ENCODE measurements around the gene DAPK2.
"Not testable (repeated sequence)": the region's sequence is repeated elsewhere in the genome, so short reads cannot be mapped to it uniquely, and the experiment has no call there.

DAPK2 gene

GRCh38 chr15:63904042-63904441 is 142.2 kb downstream of the DAPK2 start:
- peaks cover 25% of the 10 kb centered on the region for H3K4me1 Mint-ChIP-seq (ENCODE audit: low read depth)
- DNase-seq (ENCODE audit: low spot score) = no peak
- H3K36me3 Mint-ChIP-seq (ENCODE audit: low read depth) = peaks cover 2% of the 10 kb centered on the region
- H3K4me3 Mint-ChIP-seq = no peak overlapping the region
- no peaks in the 10 kb centered on the region for H3K27me3 Mint-ChIP-seq (ENCODE audit: low read depth)
- H3K27ac Mint-ChIP-seq = no peak overlapping the region
- no peaks in the 10 kb centered on the region for H3K9me3 Mint-ChIP-seq

GRCh38 chr15:63902671-63903035 is 143.6 kb downstream of the DAPK2 start:
- H3K9me3 Mint-ChIP-seq = no peaks in the 10 kb centered on the region
- peaks cover 30% of the 10 kb centered on the region for H3K4me1 Mint-ChIP-seq (ENCODE audit: low read depth)
- H3K4me3 Mint-ChIP-seq = no peak overlapping the region
- H3K27me3 Mint-ChIP-seq (ENCODE audit: low read depth) = no peaks in the 10 kb centered on the region
- no peak for DNase-seq (ENCODE audit: low spot score)
- H3K27ac Mint-ChIP-seq = no peak overlapping the region
- H3K36me3 Mint-ChIP-seq (ENCODE audit: low read depth) = peaks cover 2% of the 10 kb centered on the region

GRCh38 chr15:63901912-63902670 is 144.2 kb downstream of the DAPK2 start:
- H3K27me3 Mint-ChIP-seq (ENCODE audit: low read depth) = no peaks in the 10 kb centered on the region
- no peak overlapping the region for H3K4me3 Mint-ChIP-seq
- DNase-seq (ENCODE audit: low spot score) = no peak
- no peak overlapping the region for H3K27ac Mint-ChIP-seq
- peaks cover 35% of the 10 kb centered on the region for H3K4me1 Mint-ChIP-seq (ENCODE audit: low read depth)
- peaks cover under 1% of the 10 kb centered on the region for H3K36me3 Mint-ChIP-seq (ENCODE audit: low read depth)
- no peaks in the 10 kb centered on the region for H3K9me3 Mint-ChIP-seq

GRCh38 chr15:63900306-63900705 is 146.0 kb downstream of the DAPK2 start:
- H3K36me3 Mint-ChIP-seq (ENCODE audit: low read depth) = no peaks in the 10 kb centered on the region
- no peaks in the 10 kb centered on the region for H3K27me3 Mint-ChIP-seq (ENCODE audit: low read depth)
- DNase-seq (ENCODE audit: low spot score) = no peak
- no peak overlapping the region for H3K4me3 Mint-ChIP-seq
- H3K9me3 Mint-ChIP-seq = no peaks in the 10 kb centered on the region
- H3K27ac Mint-ChIP-seq = no peak overlapping the region
- H3K4me1 Mint-ChIP-seq (ENCODE audit: low read depth) = peaks cover 36% of the 10 kb centered on the region

- H3K4me1 Mint-ChIP-seq (ENCODE audit: low read depth) = peaks cover 39% of the 10 kb centered on the region
- not testable (repeated sequence) for H3K27me3 Mint-ChIP-seq (ENCODE audit: low read depth); H3K4me3 Mint-ChIP-seq; DNase-seq (ENCODE audit: low spot score); H3K36me3 Mint-ChIP-seq (ENCODE audit: low read depth); H3K9me3 Mint-ChIP-seq
- peak overlapping the region; percentile 4 for H3K27ac Mint-ChIP-seq
Measured at GRCh38 chr15:63899606-63900005, 146.7 kb downstream of the DAPK2 start.

GRCh38 chr15:63899193-63899592 is 147.1 kb downstream of the DAPK2 start:
- DNase-seq (ENCODE audit: low spot score) = no peak
- Mint-ChIP-seq H3K27me3 (ENCODE audit: low read depth) (no peaks in the 10 kb centered on the region), H3K27ac (peak overlapping the region; percentile 4), H3K4me3 (no peak overlapping the region), H3K36me3 (ENCODE audit: low read depth) (no peaks in the 10 kb centered on the region), H3K9me3 (no peaks in the 10 kb centered on the region), H3K4me1 (ENCODE audit: low read depth) (peaks cover 39% of the 10 kb centered on the region)

- H3K4me3 Mint-ChIP-seq = peak overlapping the region; percentile 25
- peak; percentile 86 for DNase-seq (ENCODE audit: low spot score)
- no peaks in the 10 kb centered on the region for H3K9me3 Mint-ChIP-seq
- H3K36me3 Mint-ChIP-seq (ENCODE audit: low read depth) = no peaks in the 10 kb centered on the region
- no peaks in the 10 kb centered on the region for H3K27me3 Mint-ChIP-seq (ENCODE audit: low read depth)
- peak overlapping the region; percentile 83 for H3K27ac Mint-ChIP-seq
- peaks cover 63% of the 10 kb centered on the region for H3K4me1 Mint-ChIP-seq (ENCODE audit: low read depth)
Measured at GRCh38 chr15:63896336-63897115, 149.8 kb downstream of the DAPK2 start.

GRCh38 chr15:63895787-63896218 is 150.5 kb downstream of the DAPK2 start:
- no peak for DNase-seq (ENCODE audit: low spot score)
- Mint-ChIP-seq H3K4me3 (peak overlapping the region; percentile 25), H3K36me3 (ENCODE audit: low read depth) (no peaks in the 10 kb centered on the region), H3K4me1 (ENCODE audit: low read depth) (peaks cover 69% of the 10 kb centered on the region), H3K9me3 (no peaks in the 10 kb centered on the region), H3K27me3 (ENCODE audit: low read depth) (no peaks in the 10 kb centered on the region), H3K27ac (peak overlapping the region; percentile 83)

GRCh38 chr15:63895194-63895593 is 151.1 kb downstream of the DAPK2 start:
- H3K27ac Mint-ChIP-seq = peak overlapping the region; percentile 32
- no peaks in the 10 kb centered on the region for H3K36me3 Mint-ChIP-seq (ENCODE audit: low read depth)
- DNase-seq (ENCODE audit: low spot score) = no peak
- peaks cover 67% of the 10 kb centered on the region for H3K4me1 Mint-ChIP-seq (ENCODE audit: low read depth)
- no peaks in the 10 kb centered on the region for H3K9me3 Mint-ChIP-seq
- no peaks in the 10 kb centered on the region for H3K27me3 Mint-ChIP-seq (ENCODE audit: low read depth)
- H3K4me3 Mint-ChIP-seq = peak overlapping the region; percentile 13

- H3K9me3 Mint-ChIP-seq = no peaks in the 10 kb centered on the region
- no peak overlapping the region for H3K27ac Mint-ChIP-seq
- H3K4me3 Mint-ChIP-seq = no peak overlapping the region
- H3K4me1 Mint-ChIP-seq (ENCODE audit: low read depth) = peaks cover 68% of the 10 kb centered on the region
- DNase-seq (ENCODE audit: low spot score) = no peak
- no peaks in the 10 kb centered on the region for H3K36me3 Mint-ChIP-seq (ENCODE audit: low read depth)
- no peaks in the 10 kb centered on the region for H3K27me3 Mint-ChIP-seq (ENCODE audit: low read depth)
Measured at GRCh38 chr15:63894662-63894949, 151.7 kb downstream of the DAPK2 start.

- no peak for DNase-seq (ENCODE audit: low spot score)
- H3K27me3 Mint-ChIP-seq (ENCODE audit: low read depth) = no peaks in the 10 kb centered on the region
- H3K4me3 Mint-ChIP-seq = peak overlapping the region; percentile 54
- H3K36me3 Mint-ChIP-seq (ENCODE audit: low read depth) = no peaks in the 10 kb centered on the region
- no peaks in the 10 kb centered on the region for H3K9me3 Mint-ChIP-seq
- peaks cover 65% of the 10 kb centered on the region for H3K4me1 Mint-ChIP-seq (ENCODE audit: low read depth)
- H3K27ac Mint-ChIP-seq = peak overlapping the region; percentile 77
Measured at GRCh38 chr15:63893866-63894661, 152.2 kb downstream of the DAPK2 start.

GRCh38 chr15:63892794-63893441 is 153.4 kb downstream of the DAPK2 start:
- peak overlapping the region; percentile 77 for H3K27ac Mint-ChIP-seq
- H3K9me3 Mint-ChIP-seq = no peaks in the 10 kb centered on the region
- DNase-seq (ENCODE audit: low spot score) = peak; percentile 90
- peak overlapping the region; percentile 54 for H3K4me3 Mint-ChIP-seq
- H3K27me3 Mint-ChIP-seq (ENCODE audit: low read depth) = no peaks in the 10 kb centered on the region
- H3K36me3 Mint-ChIP-seq (ENCODE audit: low read depth) = no peaks in the 10 kb centered on the region
- peaks cover 64% of the 10 kb centered on the region for H3K4me1 Mint-ChIP-seq (ENCODE audit: low read depth)

GRCh38 chr15:63891768-63892133 is 154.5 kb downstream of the DAPK2 start:
- H3K36me3 Mint-ChIP-seq (ENCODE audit: low read depth) = no peaks in the 10 kb centered on the region
- H3K4me1 Mint-ChIP-seq (ENCODE audit: low read depth) = peaks cover 55% of the 10 kb centered on the region
- peak overlapping the region; percentile 54 for H3K4me3 Mint-ChIP-seq
- no peaks in the 10 kb centered on the region for H3K27me3 Mint-ChIP-seq (ENCODE audit: low read depth)
- DNase-seq (ENCODE audit: low spot score) = no peak
- H3K27ac Mint-ChIP-seq = peak overlapping the region; percentile 77
- H3K9me3 Mint-ChIP-seq = no peaks in the 10 kb centered on the region
